Stomach smooth muscle (tissue), 2 donors: ENCODE measurements around the gene GRK1.

Experiments
- H3K27ac ChIP-seq: one replicate; pipeline ENCODE4 v1.7.0; 2013; ENCODE audit warnings: mild to moderate bottlenecking, low read length, inconsistent platforms
- H3K27me3 ChIP-seq, 2 donors: one replicate each; pipeline ENCODE4 v1.7.0; 2013; ENCODE audit warnings: low read length in 2 of 2; ENCODE audit not compliant: insufficient read depth in 2 of 2, control insufficient read depth in 1 of 2
- H3K36me3 ChIP-seq, 2 donors: one replicate each; pipeline ENCODE4 v1.7.0; 2013; ENCODE audit warnings: low read length in 2 of 2; ENCODE audit not compliant: control insufficient read depth in 2 of 2, insufficient read depth in 2 of 2
- H3K4me1 ChIP-seq: one replicate; pipeline ENCODE4 v1.7.0; 2013; ENCODE audit warnings: low read length; ENCODE audit not compliant: control insufficient read depth, insufficient read depth
- H3K4me3 ChIP-seq, 2 donors: one replicate each; pipeline ENCODE4 v1.7.0; 2013; ENCODE audit warnings: low read length in 2 of 2
- H3K9ac ChIP-seq, 2 donors: one replicate each; pipeline ENCODE4 v1.7.0; 2013; ENCODE audit warnings: low read length in 2 of 2, mild to moderate bottlenecking in 1 of 2
- H3K9me3 ChIP-seq, 2 donors: one replicate each; pipeline ENCODE4 v1.7.0; 2013; ENCODE audit warnings: low read length in 2 of 2; ENCODE audit not compliant: control insufficient read depth in 2 of 2
- donor health status: healthy.
- donor health status: Pancreatic carcinoma.

The GRK1 gene

GRCh38 chr13:113732176-113732960 lies 65.3 kb downstream of the GRK1 start:
- no peak overlapping the region for H3K27ac ChIP-seq
- no peak overlapping the region for H3K9ac ChIP-seq
- peaks cover 0 to 23% of the 10 kb centered on the region in 2 donors for H3K27me3 ChIP-seq
- no peak overlapping the region for H3K4me3 ChIP-seq
- H3K4me1 ChIP-seq: peaks cover 9% of the 10 kb centered on the region
- no peaks in the 10 kb centered on the region for H3K36me3 ChIP-seq
- H3K9me3 ChIP-seq: no peaks in the 10 kb centered on the region

- H3K4me1 ChIP-seq: peaks cover 9% of the 10 kb centered on the region
- no peaks in the 10 kb centered on the region for H3K9me3 ChIP-seq
- H3K9ac ChIP-seq: no peak overlapping the region
- no peaks in the 10 kb centered on the region for H3K36me3 ChIP-seq
- H3K27ac ChIP-seq: no peak overlapping the region
- no peak overlapping the region for H3K4me3 ChIP-seq
- H3K27me3 ChIP-seq: peaks cover 0 to 22% of the 10 kb centered on the region in 2 donors
Observed at GRCh38 chr13:113732961-113733950, 66.2 kb downstream of the GRK1 start.

- Histone ChIP-seq H3K27me3 (peaks cover 0 to 13% of the 10 kb centered on the region in 2 donors), H3K4me3 (no peak overlapping the region), H3K36me3 (no peaks in the 10 kb centered on the region), H3K9ac (no peak overlapping the region), H3K9me3 (no peaks in the 10 kb centered on the region), H3K27ac (no peak overlapping the region), H3K4me1 (peaks cover 4% of the 10 kb centered on the region)
Observed at GRCh38 chr13:113734099-113734825, 67.2 kb downstream of the GRK1 start.

DNA sequence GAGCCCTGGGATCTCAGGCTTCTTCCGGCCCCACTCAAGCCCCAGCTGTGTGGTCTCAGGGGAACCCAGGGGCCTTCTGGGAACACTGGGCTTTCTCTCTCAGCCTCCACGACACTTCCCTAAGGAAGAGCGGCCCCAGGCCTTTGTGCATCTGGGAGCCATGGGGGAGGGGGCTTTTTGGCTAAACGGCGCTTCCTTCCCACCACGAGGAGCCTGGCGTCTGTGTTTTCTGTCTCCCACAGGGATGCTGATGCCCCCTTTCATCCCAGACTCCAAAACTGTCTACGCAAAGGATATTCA lies 67.8 kb downstream of the GRK1 start:
- no peak overlapping the region for H3K27ac ChIP-seq
- H3K9ac ChIP-seq: no peak overlapping the region
- H3K36me3 ChIP-seq: no peaks in the 10 kb centered on the region
- peaks cover 4 to 12% of the 10 kb centered on the region in 2 donors for H3K27me3 ChIP-seq
- H3K4me3 ChIP-seq: no peak overlapping the region
- no peaks in the 10 kb centered on the region for H3K9me3 ChIP-seq
- no peaks in the 10 kb centered on the region for H3K4me1 ChIP-seq

DNA sequence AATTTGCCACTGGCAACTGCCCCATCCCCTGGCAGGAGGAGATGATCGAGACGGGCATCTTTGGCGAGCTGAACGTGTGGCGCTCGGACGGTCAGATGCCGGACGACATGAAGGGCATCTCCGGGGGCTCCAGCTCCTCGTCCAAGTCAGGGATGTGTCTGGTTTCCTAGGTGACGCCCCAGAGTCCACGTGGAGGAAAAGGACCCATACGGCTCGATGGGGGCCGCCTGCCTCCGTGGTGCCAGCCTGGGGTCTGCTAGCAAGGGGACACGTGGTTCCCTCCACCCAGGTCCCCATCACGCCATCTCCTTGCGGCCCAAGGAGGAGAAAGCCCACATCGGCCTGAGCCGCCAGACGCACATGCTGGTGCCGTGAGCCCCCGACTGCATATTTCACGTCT lies 68.2 kb downstream of the GRK1 start:
- Histone ChIP-seq H3K27me3 (peaks cover 5 to 14% of the 10 kb centered on the region in 2 donors), H3K27ac (no peak overlapping the region), H3K9me3 (no peaks in the 10 kb centered on the region), H3K9ac (no peak overlapping the region), H3K4me3 (no peak overlapping the region), H3K4me1 (no peaks in the 10 kb centered on the region), H3K36me3 (no peaks in the 10 kb centered on the region)

DNA sequence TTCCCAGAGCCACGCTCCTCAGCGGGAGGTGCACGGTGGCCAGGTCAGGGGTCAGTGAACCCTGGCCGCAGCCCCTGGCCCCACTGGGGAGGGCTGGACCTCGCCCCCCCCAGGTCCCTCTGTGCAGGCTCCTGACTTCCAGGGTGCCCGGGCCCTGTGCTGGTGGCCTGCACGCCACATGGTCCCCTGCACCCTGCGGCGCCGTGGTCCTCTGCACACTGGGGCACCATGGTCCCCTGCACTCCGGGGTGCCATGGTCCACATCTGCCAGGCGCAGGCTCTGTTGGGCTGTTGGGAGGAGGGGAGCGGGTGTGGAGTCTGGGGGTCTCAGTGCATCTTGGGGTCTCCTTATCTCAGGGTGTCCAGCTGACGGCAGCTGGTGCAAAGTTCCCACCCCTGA lies 68.7 kb downstream of the GRK1 start:
- H3K27me3 ChIP-seq: peaks cover 8 to 9% of the 10 kb centered on the region in 2 donors
- no peak overlapping the region for H3K9ac ChIP-seq
- H3K4me1 ChIP-seq: no peaks in the 10 kb centered on the region
- no peaks in the 10 kb centered on the region for H3K9me3 ChIP-seq
- H3K4me3 ChIP-seq: no peak overlapping the region
- H3K36me3 ChIP-seq: no peaks in the 10 kb centered on the region
- H3K27ac ChIP-seq: no peak overlapping the region

GRCh38 chr13:113736258-113736731 lies 69.3 kb downstream of the GRK1 start:
- H3K36me3 ChIP-seq: no peaks in the 10 kb centered on the region
- H3K4me1 ChIP-seq: no peaks in the 10 kb centered on the region
- H3K27ac ChIP-seq: no peak overlapping the region
- H3K9me3 ChIP-seq: no peaks in the 10 kb centered on the region
- no peak overlapping the region for H3K9ac ChIP-seq
- no peak overlapping the region for H3K4me3 ChIP-seq
- H3K27me3 ChIP-seq: peaks cover 8 to 9% of the 10 kb centered on the region in 2 donors

- Histone ChIP-seq H3K36me3 (no peaks in the 10 kb centered on the region), H3K27me3 (peaks cover 9 to 11% of the 10 kb centered on the region in 2 donors), H3K27ac (no peak overlapping the region), H3K4me1 (peaks cover 2% of the 10 kb centered on the region), H3K9me3 (no peaks in the 10 kb centered on the region), H3K9ac (no peak overlapping the region), H3K4me3 (no peak overlapping the region)
Observed at GRCh38 chr13:113737803-113738202, 70.8 kb downstream of the GRK1 start.

GRCh38 chr13:113739527-113740285 lies 72.7 kb downstream of the GRK1 start:
- Histone ChIP-seq H3K4me3 (no peak overlapping the region), H3K9ac (no peak overlapping the region), H3K27me3 (peaks cover 9 to 14% of the 10 kb centered on the region in 2 donors), H3K4me1 (peaks cover 2% of the 10 kb centered on the region), H3K36me3 (no peaks in the 10 kb centered on the region), H3K9me3 (no peaks in the 10 kb centered on the region), H3K27ac (no peak overlapping the region)

DNA sequence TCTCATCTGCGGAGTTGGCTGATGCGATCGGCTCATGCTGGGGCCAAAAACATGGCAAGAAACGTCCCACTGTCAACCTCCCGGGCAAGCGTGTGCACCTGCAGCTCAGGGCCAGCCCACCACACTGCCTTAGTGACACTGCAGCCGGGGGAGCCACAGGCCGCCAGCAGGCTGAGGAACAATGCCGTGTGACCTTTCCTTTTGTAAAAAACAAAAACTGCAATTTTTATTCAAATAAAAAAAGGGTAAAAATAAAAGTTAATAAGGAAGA lies 73.2 kb downstream of the GRK1 start:
- H3K4me1 ChIP-seq: peaks cover 2% of the 10 kb centered on the region
- H3K27ac ChIP-seq: no peak overlapping the region
- no peak overlapping the region for H3K4me3 ChIP-seq
- no peak overlapping the region for H3K9ac ChIP-seq
- H3K27me3 ChIP-seq: peaks cover 9 to 14% of the 10 kb centered on the region in 2 donors
- H3K36me3 ChIP-seq: no peaks in the 10 kb centered on the region
- no peaks in the 10 kb centered on the region for H3K9me3 ChIP-seq
